ENCODE results near the gene DPYD.

The DPYD gene

GRCh38 chr1:97919585-97920261 lies 1.1 kb downstream of the DPYD start:
- DNase-seq (ENCODE audit: low spot score) = no peak
- Mint-ChIP-seq H3K4me3 (peak overlapping the region; percentile 94), H3K36me3 (ENCODE audit: low read depth) (peaks cover 16% of the 10 kb centered on the region), H3K9me3 (peaks cover 5% of the 10 kb centered on the region), H3K27me3 (ENCODE audit: low read depth) (no peaks in the 10 kb centered on the region), H3K4me1 (ENCODE audit: low read depth) (peaks cover 51% of the 10 kb centered on the region), H3K27ac (peak overlapping the region; percentile 95)

DNA sequence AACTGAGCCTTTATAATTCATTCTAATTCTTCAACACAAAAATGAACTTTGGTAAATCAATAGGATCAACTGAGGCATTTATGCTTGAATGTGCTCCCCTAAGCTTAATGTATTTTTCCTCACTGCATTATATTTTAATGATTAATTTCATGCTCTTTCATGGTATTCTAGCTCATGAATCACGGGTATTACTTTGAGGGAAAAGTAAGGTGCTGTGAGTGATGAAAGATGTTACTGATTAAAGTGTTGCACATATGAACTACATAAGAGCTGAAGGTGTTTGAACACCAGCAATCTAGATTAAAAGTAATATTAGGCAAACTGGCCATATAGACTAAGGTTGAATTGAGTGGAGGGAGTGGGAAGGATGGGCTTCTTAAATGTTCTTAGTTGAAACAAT lies 1.9 kb downstream of the DPYD start:
- H3K36me3 Mint-ChIP-seq (ENCODE audit: low read depth) = peaks cover 16% of the 10 kb centered on the region
- peak overlapping the region; percentile 94 for H3K4me3 Mint-ChIP-seq
- H3K4me1 Mint-ChIP-seq (ENCODE audit: low read depth) = peaks cover 54% of the 10 kb centered on the region
- no peak overlapping the region for H3K27ac Mint-ChIP-seq
- DNase-seq (ENCODE audit: low spot score) = no peak
- H3K9me3 Mint-ChIP-seq = peaks cover 5% of the 10 kb centered on the region
- no peaks in the 10 kb centered on the region for H3K27me3 Mint-ChIP-seq (ENCODE audit: low read depth)

GRCh38 chr1:97913506-97914139 lies 7.2 kb downstream of the DPYD start:
- DNase-seq (ENCODE audit: low spot score) = no peak
- Mint-ChIP-seq H3K4me1 (ENCODE audit: low read depth) (peaks cover 52% of the 10 kb centered on the region), H3K27me3 (ENCODE audit: low read depth) (no peaks in the 10 kb centered on the region), H3K4me3 (no peak overlapping the region), H3K36me3 (ENCODE audit: low read depth) (peaks cover 19% of the 10 kb centered on the region), H3K9me3 (no peaks in the 10 kb centered on the region), H3K27ac (no peak overlapping the region)

- Mint-ChIP-seq H3K4me1 (ENCODE audit: low read depth) (peaks cover 32% of the 10 kb centered on the region), H3K9me3 (no peaks in the 10 kb centered on the region), H3K36me3 (ENCODE audit: low read depth) (peaks cover 13% of the 10 kb centered on the region), H3K4me3 (peak overlapping the region; percentile 35), H3K27me3 (ENCODE audit: low read depth) (no peaks in the 10 kb centered on the region), H3K27ac (no peak overlapping the region)
- no peak for DNase-seq (ENCODE audit: low spot score)
Measured at GRCh38 chr1:97911266-97912215, 9.3 kb downstream of the DPYD start.

DNA sequence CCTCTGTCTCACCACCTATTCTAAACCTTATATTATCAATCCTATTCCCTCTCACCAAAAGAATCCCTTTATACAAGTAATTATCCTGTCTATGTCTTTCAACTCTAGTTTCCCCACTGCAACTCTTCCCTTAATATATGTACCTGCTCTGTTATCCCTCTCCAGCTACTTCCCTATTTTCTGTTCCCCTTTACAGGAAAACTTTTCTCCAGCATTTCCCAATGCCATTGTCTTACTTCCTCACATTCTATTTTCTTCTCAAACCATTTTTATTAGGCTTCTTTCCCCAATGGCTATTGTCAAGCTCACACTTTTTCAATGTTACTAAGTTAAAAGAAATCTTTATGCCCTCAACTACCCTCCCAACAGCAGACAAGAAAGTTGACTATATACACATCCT lies 11.6 kb downstream of the DPYD start:
- Mint-ChIP-seq H3K4me1 (ENCODE audit: low read depth) (peaks cover 29% of the 10 kb centered on the region), H3K27me3 (ENCODE audit: low read depth) (no peaks in the 10 kb centered on the region), H3K36me3 (ENCODE audit: low read depth) (peaks cover 8% of the 10 kb centered on the region), H3K4me3 (no peak overlapping the region), H3K27ac (no peak overlapping the region), H3K9me3 (no peaks in the 10 kb centered on the region)
- DNase-seq (ENCODE audit: low spot score) = no peak

DNA sequence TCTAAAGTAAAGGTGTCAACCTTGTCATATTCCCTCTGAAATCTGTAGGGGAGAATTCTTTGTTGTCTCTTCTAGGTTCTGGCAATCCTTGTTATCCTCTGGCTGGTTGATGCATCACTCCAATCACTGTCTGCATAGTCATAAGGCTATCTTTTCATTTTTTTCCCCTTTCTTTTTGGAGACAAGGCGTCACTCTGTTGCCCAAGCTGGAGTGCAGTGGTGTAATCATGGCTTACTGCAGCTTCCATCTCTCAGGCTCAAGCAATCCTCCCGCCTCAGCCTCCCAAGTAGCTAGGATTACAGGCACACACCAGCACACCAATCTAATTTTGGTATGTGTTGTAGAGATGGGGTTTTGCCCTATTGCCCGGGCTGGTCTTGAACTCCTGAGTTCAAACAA lies 12.9 kb downstream of the DPYD start:
- Mint-ChIP-seq H3K9me3 (no peaks in the 10 kb centered on the region), H3K27ac (no peak overlapping the region), H3K4me1 (ENCODE audit: low read depth) (peaks cover 24% of the 10 kb centered on the region), H3K4me3 (no peak overlapping the region), H3K36me3 (ENCODE audit: low read depth) (peaks cover 6% of the 10 kb centered on the region), H3K27me3 (ENCODE audit: low read depth) (no peaks in the 10 kb centered on the region)
- no peak for DNase-seq (ENCODE audit: low spot score)

DNA sequence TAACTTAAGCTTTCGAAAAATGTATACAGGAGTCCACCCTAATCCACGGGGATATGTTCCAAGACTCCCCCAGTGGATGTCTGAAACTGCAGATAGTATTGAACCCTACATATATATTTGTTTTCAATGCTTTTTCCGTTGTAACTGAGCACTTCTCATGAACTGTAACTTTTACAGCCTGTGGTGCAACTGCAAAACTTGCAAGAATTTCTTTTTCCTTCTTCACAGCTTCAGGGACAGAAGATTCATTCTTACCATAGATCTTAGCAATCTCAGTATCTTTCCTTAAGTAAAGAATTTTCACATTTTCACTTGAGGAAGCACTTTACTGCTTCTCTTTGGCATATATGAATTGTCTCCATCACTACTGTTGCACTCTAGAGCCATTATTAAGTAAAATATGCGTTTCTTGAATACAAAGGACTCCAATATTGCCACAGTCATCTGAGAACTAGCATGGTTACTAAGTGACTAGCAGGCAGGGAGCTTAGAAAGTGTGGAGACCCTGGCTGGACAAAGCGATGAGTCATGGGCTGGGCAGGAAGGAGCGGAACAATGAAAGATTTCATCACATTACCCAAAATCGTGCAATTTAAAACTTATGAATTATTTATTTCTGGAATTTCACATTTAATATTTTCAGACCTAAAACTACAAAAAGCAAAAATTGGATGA lies 14.1 kb downstream of the DPYD start:
- no peak for DNase-seq (ENCODE audit: low spot score)
- Mint-ChIP-seq H3K4me1 (ENCODE audit: low read depth) (peaks cover 15% of the 10 kb centered on the region), H3K27ac (no peak overlapping the region), H3K27me3 (ENCODE audit: low read depth) (no peaks in the 10 kb centered on the region), H3K36me3 (ENCODE audit: low read depth) (peaks cover 5% of the 10 kb centered on the region), H3K9me3 (no peaks in the 10 kb centered on the region), H3K4me3 (no peak overlapping the region)

DNA sequence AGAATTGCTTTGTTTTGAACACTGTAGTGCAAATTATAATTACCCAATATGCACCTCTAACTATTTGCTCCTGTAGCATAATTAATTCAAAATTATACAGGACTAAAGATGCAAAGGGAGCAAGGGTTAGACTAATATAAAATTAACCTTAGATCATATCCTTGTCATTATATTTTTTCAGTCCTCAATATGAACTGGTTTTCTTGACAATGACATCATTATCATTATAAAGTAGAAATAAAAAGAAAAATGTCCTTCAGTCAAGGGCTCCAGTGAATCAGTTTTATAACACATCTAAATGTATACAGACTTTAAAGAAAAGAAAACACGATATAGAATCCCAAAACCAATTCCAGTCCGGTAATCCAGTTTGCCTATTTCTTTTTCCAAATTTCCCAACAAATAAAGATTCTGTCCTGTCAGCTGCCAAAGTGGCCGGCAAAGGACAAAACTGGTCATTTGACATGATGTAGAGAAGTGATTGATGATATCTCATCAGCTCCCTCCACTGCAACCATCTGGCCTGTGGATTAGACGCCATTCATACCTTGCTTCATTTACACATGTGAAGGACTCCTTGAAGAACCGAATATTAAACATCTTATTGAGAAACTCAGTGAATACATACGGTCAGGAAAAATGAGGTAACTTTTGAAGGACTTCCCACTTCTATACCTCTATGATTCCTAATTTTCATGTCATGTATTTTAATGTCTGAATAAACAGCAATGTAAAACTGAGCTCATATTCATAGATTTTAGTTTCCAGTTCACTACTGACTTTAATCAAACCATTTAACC lies 15.5 kb downstream of the DPYD start:
- Mint-ChIP-seq H3K27ac (no peak overlapping the region), H3K36me3 (ENCODE audit: low read depth) (peaks cover 3% of the 10 kb centered on the region), H3K9me3 (no peaks in the 10 kb centered on the region), H3K4me1 (ENCODE audit: low read depth) (peaks cover 18% of the 10 kb centered on the region), H3K27me3 (ENCODE audit: low read depth) (no peaks in the 10 kb centered on the region), H3K4me3 (no peak overlapping the region)
- no peak for DNase-seq (ENCODE audit: low spot score)

- H3K9me3 Mint-ChIP-seq = no peaks in the 10 kb centered on the region
- peaks cover 5% of the 10 kb centered on the region for H3K36me3 Mint-ChIP-seq (ENCODE audit: low read depth)
- H3K4me3 Mint-ChIP-seq = no peak overlapping the region
- peaks cover 18% of the 10 kb centered on the region for H3K4me1 Mint-ChIP-seq (ENCODE audit: low read depth)
- DNase-seq (ENCODE audit: low spot score) = no peak
- H3K27ac Mint-ChIP-seq = no peak overlapping the region
- no peaks in the 10 kb centered on the region for H3K27me3 Mint-ChIP-seq (ENCODE audit: low read depth)
Measured at GRCh38 chr1:97904534-97904933, 16.3 kb downstream of the DPYD start.

DNA sequence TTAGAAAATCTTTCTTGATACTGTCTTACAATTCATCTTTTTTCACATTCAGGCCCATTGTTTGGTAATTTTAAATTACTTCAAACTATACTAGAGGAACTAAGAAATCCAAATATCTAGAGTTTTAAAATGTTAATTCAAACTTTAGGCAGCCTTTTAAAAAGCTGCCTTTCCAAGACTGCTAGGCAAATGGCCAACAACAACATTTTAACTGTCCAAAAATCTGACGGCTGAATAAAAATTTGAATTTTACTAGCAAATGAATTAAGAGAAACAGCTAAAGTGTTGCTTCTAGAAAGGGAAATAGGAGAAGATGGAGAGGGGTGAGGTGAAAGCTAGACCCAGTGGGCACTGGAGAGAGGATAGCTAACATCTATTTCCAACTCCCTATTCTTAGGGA lies 17.2 kb downstream of the DPYD start:
- H3K36me3 Mint-ChIP-seq (ENCODE audit: low read depth) = peaks cover 14% of the 10 kb centered on the region
- peaks cover 9% of the 10 kb centered on the region for H3K9me3 Mint-ChIP-seq
- DNase-seq (ENCODE audit: low spot score) = no peak
- no peak overlapping the region for H3K27ac Mint-ChIP-seq
- no peak overlapping the region for H3K4me3 Mint-ChIP-seq
- H3K4me1 Mint-ChIP-seq (ENCODE audit: low read depth) = peaks cover 18% of the 10 kb centered on the region
- no peaks in the 10 kb centered on the region for H3K27me3 Mint-ChIP-seq (ENCODE audit: low read depth)

- Mint-ChIP-seq H3K27me3 (ENCODE audit: low read depth) (no peaks in the 10 kb centered on the region), H3K9me3 (peaks cover 10% of the 10 kb centered on the region), H3K27ac (no peak overlapping the region), H3K4me3 (no peak overlapping the region), H3K36me3 (ENCODE audit: low read depth) (peaks cover 19% of the 10 kb centered on the region), H3K4me1 (ENCODE audit: low read depth) (peaks cover 18% of the 10 kb centered on the region)
- no peak for DNase-seq (ENCODE audit: low spot score)
Measured at GRCh38 chr1:97902067-97902466, 18.8 kb downstream of the DPYD start.

DNA sequence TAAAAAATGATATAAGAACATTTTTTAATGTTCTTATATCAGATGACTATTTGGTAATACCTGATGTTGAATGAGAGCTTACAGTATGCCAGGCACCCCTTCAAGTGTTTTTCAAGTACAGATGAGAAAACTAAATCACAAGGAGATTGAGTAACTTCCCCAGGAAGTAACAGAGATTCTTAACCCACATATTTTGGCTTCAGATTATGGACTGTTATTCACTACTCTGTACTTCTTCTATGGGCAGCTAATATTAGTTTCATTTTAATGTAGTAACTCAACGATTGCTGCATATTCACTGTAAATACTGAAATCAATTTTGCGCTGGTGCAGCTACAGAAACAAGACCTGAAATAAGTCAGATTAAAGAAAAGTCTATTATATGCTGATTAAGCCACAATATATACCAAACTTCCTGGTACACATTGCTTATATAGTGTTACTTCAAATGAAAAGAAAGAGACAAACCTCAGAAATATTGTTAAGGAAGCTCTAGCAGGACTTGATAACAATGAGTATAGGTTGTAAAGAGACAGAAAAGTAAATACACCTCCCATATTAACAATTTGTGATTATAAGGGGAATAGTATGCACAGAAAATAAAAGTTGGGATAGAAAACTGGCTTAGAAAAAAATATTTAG lies 19.7 kb downstream of the DPYD start:
- Mint-ChIP-seq H3K4me1 (ENCODE audit: low read depth) (peaks cover 18% of the 10 kb centered on the region), H3K36me3 (ENCODE audit: low read depth) (peaks cover 19% of the 10 kb centered on the region), H3K27ac (no peak overlapping the region), H3K4me3 (no peak overlapping the region), H3K9me3 (peaks cover 10% of the 10 kb centered on the region), H3K27me3 (ENCODE audit: low read depth) (no peaks in the 10 kb centered on the region)
- no peak for DNase-seq (ENCODE audit: low spot score)

GRCh38 chr1:97898948-97899347 lies 21.9 kb downstream of the DPYD start:
- Mint-ChIP-seq H3K27ac (no peak overlapping the region), H3K9me3 (peaks cover 10% of the 10 kb centered on the region), H3K36me3 (ENCODE audit: low read depth) (peaks cover 19% of the 10 kb centered on the region), H3K4me1 (ENCODE audit: low read depth) (peaks cover 13% of the 10 kb centered on the region), H3K27me3 (ENCODE audit: low read depth) (no peaks in the 10 kb centered on the region), H3K4me3 (no peak overlapping the region)
- no peak for DNase-seq (ENCODE audit: low spot score)

All from T-helper 2 cell treated with Interferon-gamma antibody and Interleukin-4, amounts not matched to agents 5 μg/mL and 100 μg/mL, for 36 hours (primary cell).